NT2/D1 (cell line): Measurements from ENCODE around the gene SDK2.

Source experiments
- DNase-seq: peaks from one replicate; pipeline ENCODE4 v3.0.0-alpha.2; 2011; ENCODE audit warnings: low read depth, low spot score
- H3K27me3 ChIP-seq: 2 replicates; pipeline ENCODE4 v1.6.0; 2011; ENCODE audit warnings: mild to moderate bottlenecking; ENCODE audit not compliant: insufficient read length, insufficient read depth
- H3K36me3 ChIP-seq: 2 replicates; pipeline ENCODE4 v1.6.1; 2011; ENCODE audit warnings: mild to moderate bottlenecking, low read length, mixed read lengths; ENCODE audit not compliant: insufficient read depth, insufficient read length
- H3K4me1 ChIP-seq: 2 replicates; pipeline ENCODE4 v1.5.1; 2011; ENCODE audit not compliant: insufficient read depth, insufficient read length
- H3K4me3 ChIP-seq: 2 replicates; pipeline ENCODE4 v1.5.1; 2011; ENCODE audit warnings: low read depth; ENCODE audit not compliant: insufficient read length
- H3K9ac ChIP-seq: 2 replicates; pipeline ENCODE4 v1.6.0; 2011; ENCODE audit warnings: low read depth; ENCODE audit not compliant: insufficient read length
- H3K9me3 ChIP-seq: 2 replicates; pipeline ENCODE4 v1.5.1; 2011; ENCODE audit warnings: mild to moderate bottlenecking, low read length; ENCODE audit not compliant: insufficient read depth
- SUZ12 ChIP-seq: IDR thresholded peaks from 2 replicates; pipeline ENCODE4 v1.6.1; 2011; ENCODE audit not compliant: insufficient read length, insufficient read depth; ENCODE audit errors: extremely low read depth
- YY1 ChIP-seq: IDR thresholded peaks from 2 replicates; pipeline ENCODE4 v1.6.1; 2011; ENCODE audit not compliant: insufficient read length, insufficient read depth
- ZNF274 ChIP-seq: IDR thresholded peaks from 2 replicates; pipeline ENCODE4 v1.6.1; 2011; ENCODE audit warnings: mild to moderate bottlenecking, low read depth, low read length

The SDK2 gene

DNA sequence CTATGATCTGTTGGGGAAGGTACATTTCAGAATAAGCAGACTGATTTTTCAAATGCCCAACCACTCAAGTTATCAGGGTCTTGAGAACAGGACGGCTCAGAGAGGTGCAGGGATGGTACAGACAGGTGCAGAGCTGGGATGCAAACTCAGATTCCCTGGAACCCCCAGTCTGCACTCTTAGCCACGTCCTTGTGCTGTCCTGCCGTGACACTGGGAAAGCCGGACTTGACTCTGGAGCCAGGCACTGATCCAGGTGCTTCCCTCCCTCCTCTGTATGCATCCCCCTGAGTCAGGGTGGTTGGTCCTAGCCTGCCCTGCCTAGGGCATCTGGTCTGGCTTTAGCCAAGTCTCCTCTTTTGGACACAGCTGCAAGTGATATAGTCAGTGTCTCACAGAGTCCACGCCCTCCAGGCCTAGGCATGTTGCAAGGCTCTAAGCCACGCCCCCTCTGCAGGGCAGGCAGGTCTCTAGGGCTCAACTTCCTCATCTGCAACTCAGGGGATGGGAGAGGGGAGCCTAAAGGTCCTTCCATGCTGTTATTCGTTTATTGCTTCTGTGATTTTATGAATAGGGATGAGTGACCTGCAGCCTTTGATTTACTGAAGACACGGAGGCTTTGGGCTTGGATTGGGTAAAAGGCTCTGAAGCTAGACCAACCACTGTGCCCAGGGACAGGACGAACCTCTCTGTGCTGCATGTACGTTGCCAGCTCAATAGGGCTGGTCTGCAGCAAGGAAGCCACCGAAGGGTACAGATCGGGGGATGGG, 97.3 kb downstream of the SDK2 start:
- Histone ChIP-seq H3K4me1 (peaks cover 48% of the 10 kb centered on the region), H3K9me3 (no peaks in the 10 kb centered on the region), H3K4me3 (no peak overlapping the region), H3K9ac (no peak overlapping the region), H3K27me3 (no peaks in the 10 kb centered on the region), H3K36me3 (peaks cover 3% of the 10 kb centered on the region)
- DNase-seq, result peak; percentile 46
- TF ChIP-seq YY1, result no peak
- TF ChIP-seq SUZ12, result no peak
- TF ChIP-seq ZNF274, result no peak

DNA sequence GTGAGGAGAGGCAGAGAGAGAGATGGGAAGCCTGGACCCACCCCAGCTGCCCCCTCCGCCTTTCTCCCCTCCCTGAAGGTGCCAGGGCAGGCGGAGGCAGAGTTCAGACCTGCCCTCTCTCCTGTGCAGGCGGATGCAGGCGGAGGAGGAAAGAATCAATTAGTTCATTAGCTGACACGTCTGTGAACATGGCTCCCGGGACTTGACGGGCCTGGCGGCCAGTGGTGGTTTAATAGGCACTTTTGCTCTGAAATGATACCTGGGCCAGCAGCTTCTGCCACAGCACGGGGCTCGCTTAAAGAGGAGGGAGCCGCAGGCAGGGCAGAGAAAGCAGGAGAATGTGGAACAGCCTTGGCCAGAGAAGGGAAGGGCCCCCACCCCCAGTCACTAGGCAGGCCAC, 98.1 kb downstream of the SDK2 start:
- H3K4me3 ChIP-seq, result no peak overlapping the region
- H3K36me3 ChIP-seq, result peaks cover 3% of the 10 kb centered on the region
- no peaks in the 10 kb centered on the region for H3K9me3 ChIP-seq
- TF ChIP-seq ZNF274 (no peak), SUZ12 (no peak), YY1 (no peak)
- no peaks in the 10 kb centered on the region for H3K27me3 ChIP-seq
- peak overlapping the region; percentile 57 for H3K9ac ChIP-seq
- DNase-seq, result no peak
- H3K4me1 ChIP-seq, result peaks cover 53% of the 10 kb centered on the region

GRCh38 chr17:73545109-73546032, 98.9 kb downstream of the SDK2 start:
- TF ChIP-seq YY1 (no peak), SUZ12 (no peak), ZNF274 (no peak)
- Histone ChIP-seq H3K4me3 (no peak overlapping the region), H3K27me3 (no peaks in the 10 kb centered on the region), H3K9ac (no peak overlapping the region), H3K4me1 (peaks cover 46% of the 10 kb centered on the region), H3K36me3 (peaks cover 3% of the 10 kb centered on the region), H3K9me3 (no peaks in the 10 kb centered on the region)
- DNase-seq, result no peak

DNA sequence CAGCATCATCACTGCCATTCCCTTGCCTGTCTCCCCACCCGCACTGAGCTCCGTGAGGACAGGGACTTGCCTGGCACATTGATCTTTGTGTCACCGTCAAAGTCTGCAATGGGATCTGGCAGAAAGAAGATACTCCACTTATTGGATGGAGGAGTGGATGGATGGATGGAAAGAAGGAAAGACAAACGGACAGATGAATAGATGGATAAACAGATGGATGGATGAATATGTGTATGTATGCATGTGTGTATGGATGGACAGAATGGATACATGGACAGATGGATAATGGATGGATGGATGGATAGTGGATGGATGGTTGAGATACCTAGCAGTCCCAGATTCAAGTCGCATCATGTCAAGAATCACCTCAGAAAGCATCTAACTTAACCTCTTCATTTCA, 99.9 kb downstream of the SDK2 start:
- Histone ChIP-seq H3K36me3 (peaks cover 3% of the 10 kb centered on the region), H3K4me1 (peaks cover 39% of the 10 kb centered on the region), H3K9me3 (no peaks in the 10 kb centered on the region), H3K27me3 (no peaks in the 10 kb centered on the region), H3K9ac (no peak overlapping the region), H3K4me3 (no peak overlapping the region)
- no peak for TF ChIP-seq ZNF274
- no peak for TF ChIP-seq SUZ12
- TF ChIP-seq YY1, result no peak
- DNase-seq, result no peak

DNA sequence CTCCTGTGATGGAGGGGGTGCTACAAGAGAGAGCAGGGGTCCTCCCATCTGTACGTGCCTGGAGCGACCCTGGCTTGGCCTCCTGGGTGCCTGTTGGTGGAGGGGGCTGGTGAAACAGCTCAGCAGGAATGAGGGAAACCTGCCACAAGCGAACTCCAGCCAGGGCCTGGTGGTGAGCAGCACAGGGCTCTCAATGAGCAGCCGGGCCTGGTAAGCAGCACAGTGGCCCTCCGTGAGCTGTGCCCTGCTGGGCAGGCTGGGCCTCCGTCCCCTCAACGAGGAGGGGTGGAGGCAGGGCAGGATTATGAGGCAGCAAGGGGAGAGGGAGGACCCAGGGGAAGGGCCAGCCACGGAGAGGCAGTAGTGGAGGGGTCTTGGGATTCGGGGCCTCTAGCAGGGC, 101.9 kb downstream of the SDK2 start:
- Histone ChIP-seq H3K9me3 (no peaks in the 10 kb centered on the region), H3K4me3 (no peak overlapping the region), H3K4me1 (peaks cover 35% of the 10 kb centered on the region), H3K9ac (no peak overlapping the region), H3K36me3 (peaks cover 3% of the 10 kb centered on the region), H3K27me3 (no peaks in the 10 kb centered on the region)
- DNase-seq, result no peak
- TF ChIP-seq ZNF274, result no peak
- no peak for TF ChIP-seq YY1
- TF ChIP-seq SUZ12, result no peak

DNA sequence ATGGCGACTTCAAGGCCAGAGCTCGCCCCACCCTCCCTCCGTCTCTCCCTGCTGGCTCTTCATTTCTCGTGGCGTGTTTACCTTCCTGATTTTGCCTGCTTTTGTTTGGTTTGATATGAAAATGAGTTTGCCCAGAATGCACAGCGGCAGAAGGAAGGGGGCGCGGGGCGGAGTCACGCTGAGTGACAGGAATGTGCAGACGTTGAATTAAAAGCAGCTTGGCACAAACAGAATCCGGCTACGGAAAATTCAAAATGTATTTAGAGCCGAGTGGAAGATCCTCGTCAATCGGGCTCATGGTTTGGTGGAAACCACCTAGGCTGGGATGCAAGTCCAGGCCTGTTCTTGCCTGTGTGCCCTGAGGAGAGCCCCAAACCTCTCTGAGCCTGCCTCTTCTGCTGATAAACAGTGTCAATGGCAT, 102.7 kb downstream of the SDK2 start:
- DNase-seq, result no peak
- Histone ChIP-seq H3K9me3 (no peaks in the 10 kb centered on the region), H3K27me3 (no peaks in the 10 kb centered on the region), H3K36me3 (peaks cover 3% of the 10 kb centered on the region), H3K4me3 (no peak overlapping the region), H3K4me1 (peaks cover 37% of the 10 kb centered on the region), H3K9ac (no peak overlapping the region)
- TF ChIP-seq SUZ12 (no peak), ZNF274 (no peak), YY1 (no peak)

GRCh38 chr17:73541111-73541510, 103.1 kb downstream of the SDK2 start:
- Histone ChIP-seq H3K4me1 (peaks cover 38% of the 10 kb centered on the region), H3K36me3 (peaks cover 3% of the 10 kb centered on the region), H3K9ac (no peak overlapping the region), H3K27me3 (no peaks in the 10 kb centered on the region), H3K4me3 (no peak overlapping the region), H3K9me3 (no peaks in the 10 kb centered on the region)
- no peak for TF ChIP-seq SUZ12
- TF ChIP-seq ZNF274, result no peak
- no peak for TF ChIP-seq YY1
- DNase-seq, result no peak
